Natural killer cell (primary cell): ENCODE data around the gene NRM. TPM values are rescaled to one million over a fixed set of nuclear protein-coding genes. Genes with fewer than 3 reads are reported as not detected.
"Not testable (repeated sequence)": the region's sequence is repeated elsewhere in the genome, so short reads cannot be mapped to it uniquely, and the experiment has no call there.

Experiments used
- ATAC-seq, 3 donors: fragments of 150-1000 bp in 2 of 3; fragments of 200-7000 bp in 1 of 3; cut with Tn5 transposase; 1 replicate in 1 of 3; 2 replicates in 2 of 3; pipeline ENCODE4 v1.10.0; 2021; ENCODE audit warnings: mild to moderate bottlenecking in 2 of 3, moderate library complexity in 2 of 3
- DNase-seq, 2 donors: peaks; one replicate each; pipeline versions ENCODE4 v3.0.0 to v3.0.0-alpha.2; 2013 to 2021; ENCODE audit warnings: mixed read lengths in 1 of 2
- H3K27ac ChIP-seq: one replicate; pipeline ENCODE4 v1.5.1; 2013; ENCODE audit warnings: mild to moderate bottlenecking, low read length
- H3K27me3 ChIP-seq: one replicate; pipeline ENCODE4 v1.6.1; 2013; ENCODE audit warnings: low read length; ENCODE audit not compliant: control insufficient read depth, insufficient read depth
- H3K36me3 ChIP-seq: one replicate; pipeline ENCODE4 v1.6.1; 2013; ENCODE audit warnings: low read length; ENCODE audit not compliant: control insufficient read depth, insufficient read depth
- H3K4me1 ChIP-seq: one replicate; pipeline ENCODE4 v1.6.1; 2013; ENCODE audit warnings: low read length; ENCODE audit not compliant: control insufficient read depth, insufficient read depth
- H3K4me3 ChIP-seq: one replicate; pipeline ENCODE4 v1.5.1; 2013; ENCODE audit warnings: low read length
- H3K9me3 ChIP-seq: one replicate; pipeline ENCODE4 v1.6.1; 2013; ENCODE audit warnings: low read length; ENCODE audit not compliant: control insufficient read depth, insufficient read depth
- H3K27ac Mint-ChIP-seq, 2 donors: one replicate each; pipeline ENCODE4 v1.8.0; 2022; ENCODE audit warnings: mild to moderate bottlenecking in 2 of 2, mixed read lengths in 2 of 2, moderate library complexity in 1 of 2
- H3K27me3 Mint-ChIP-seq, 2 donors: one replicate each; pipeline ENCODE4 v1.8.0; 2022; ENCODE audit warnings: low read depth in 2 of 2, mixed read lengths in 2 of 2
- H3K36me3 Mint-ChIP-seq: one replicate; pipeline ENCODE4 v1.8.0; 2022; ENCODE audit warnings: mixed read lengths
- H3K4me1 Mint-ChIP-seq, 2 donors: one replicate each; pipeline ENCODE4 v1.8.0; 2022; ENCODE audit warnings: mixed read lengths in 2 of 2
- H3K4me3 Mint-ChIP-seq: one replicate; pipeline ENCODE4 v1.8.0; 2022; ENCODE audit warnings: mild to moderate bottlenecking, moderate library complexity, mixed read lengths
- H3K9me3 Mint-ChIP-seq, 2 donors: one replicate each; pipeline ENCODE4 v1.8.0; 2022; ENCODE audit warnings: mixed read lengths in 2 of 2
- WGBS: methylation state at CpG from one replicate; pipeline ENCODE4 v1.1.7; 2013; ENCODE audit warnings: missing lambda C conversion rate; ENCODE audit not compliant: insufficient coverage; 5-methylcytosine and 5-hydroxymethylcytosine counted together
- intact Hi-C: fragments of 100-400 bp; cut with micrococcal nuclease; formaldehyde crosslinking; loops from one replicate; pipeline ENCODE4 v1.14.2; 2022
- total RNA-seq, 4 donors: library from RNA; stranded (reverse); fragments of 120-200 nt in 1 of 4; gene quantifications; one replicate each; pipeline versions ENCODE4 v1.2.3 to v1.2.4, GENCODE V29; 2013 to 2022
- TF ChIP-seq, protein P1 (sequence below): fragments of 200-600 bp; IDR thresholded peaks from one replicate; pipeline ENCODE4 v1.8.0; 2022; ENCODE audit warnings: antibody characterized with exemption

Gene NRM
- total RNA-seq, 3 donors from 2014 or later (not counting 1 experiment from before 2014, with no cell fraction given): 7.4 to 8.9 (median 8.7) TPM

DNA sequence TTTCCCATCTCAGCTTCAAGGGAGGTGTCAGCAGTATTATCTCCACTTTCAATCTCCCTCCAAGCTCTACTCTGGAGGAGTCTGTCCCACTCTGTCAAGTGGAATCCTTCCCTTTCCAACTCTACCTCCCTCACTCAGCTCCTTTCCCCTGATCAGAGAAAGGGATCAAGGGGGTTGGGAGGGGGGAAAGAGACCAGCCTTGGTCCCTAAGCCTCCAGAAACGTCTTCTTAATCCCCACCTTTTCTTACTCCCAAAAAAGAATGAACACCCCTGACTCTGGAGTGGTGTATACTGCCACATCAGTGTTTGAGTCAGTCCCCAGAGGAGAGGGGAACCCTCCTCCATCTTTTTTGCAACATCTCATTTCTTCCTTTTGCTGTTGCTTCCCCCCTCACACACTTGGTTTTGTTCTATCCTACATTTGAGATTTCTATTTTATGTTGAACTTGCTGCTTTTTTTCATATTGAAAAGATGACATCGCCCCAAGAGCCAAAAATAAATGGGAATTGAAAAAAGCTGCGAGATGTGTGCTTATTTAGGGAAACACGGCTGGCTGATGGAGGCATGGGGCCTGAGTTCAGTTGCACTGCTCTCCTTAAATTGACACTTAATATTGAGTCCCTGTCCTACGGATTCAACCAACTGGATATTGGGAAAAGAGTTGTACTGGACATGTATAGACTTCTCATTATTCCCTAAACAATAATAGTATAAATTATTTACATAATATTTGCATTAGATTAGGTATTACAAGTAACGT lies 34.3 kb upstream of the NRM start:
- Mint-ChIP-seq H3K27ac (peak overlapping the region; percentile 71 to 100), H3K27me3 (no peaks in the 10 kb centered on the region), H3K36me3 (peaks cover 14% of the 10 kb centered on the region), H3K9me3 (no peaks in the 10 kb centered on the region), H3K4me1 (peaks cover 41 to 50% of the 10 kb centered on the region in 2 donors), H3K4me3 (no peak overlapping the region)
- Histone ChIP-seq H3K4me3 (no peak overlapping the region), H3K4me1 (peaks cover 23% of the 10 kb centered on the region), H3K27ac (no peak overlapping the region), H3K36me3 (peaks cover 63% of the 10 kb centered on the region), H3K9me3 (no peaks in the 10 kb centered on the region), H3K27me3 (no peaks in the 10 kb centered on the region)
- TF ChIP-seq, protein P1, sequence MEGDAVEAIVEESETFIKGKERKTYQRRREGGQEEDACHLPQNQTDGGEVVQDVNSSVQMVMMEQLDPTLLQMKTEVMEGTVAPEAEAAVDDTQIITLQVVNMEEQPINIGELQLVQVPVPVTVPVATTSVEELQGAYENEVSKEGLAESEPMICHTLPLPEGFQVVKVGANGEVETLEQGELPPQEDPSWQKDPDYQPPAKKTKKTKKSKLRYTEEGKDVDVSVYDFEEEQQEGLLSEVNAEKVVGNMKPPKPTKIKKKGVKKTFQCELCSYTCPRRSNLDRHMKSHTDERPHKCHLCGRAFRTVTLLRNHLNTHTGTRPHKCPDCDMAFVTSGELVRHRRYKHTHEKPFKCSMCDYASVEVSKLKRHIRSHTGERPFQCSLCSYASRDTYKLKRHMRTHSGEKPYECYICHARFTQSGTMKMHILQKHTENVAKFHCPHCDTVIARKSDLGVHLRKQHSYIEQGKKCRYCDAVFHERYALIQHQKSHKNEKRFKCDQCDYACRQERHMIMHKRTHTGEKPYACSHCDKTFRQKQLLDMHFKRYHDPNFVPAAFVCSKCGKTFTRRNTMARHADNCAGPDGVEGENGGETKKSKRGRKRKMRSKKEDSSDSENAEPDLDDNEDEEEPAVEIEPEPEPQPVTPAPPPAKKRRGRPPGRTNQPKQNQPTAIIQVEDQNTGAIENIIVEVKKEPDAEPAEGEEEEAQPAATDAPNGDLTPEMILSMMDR: no peak
- DNase-seq (no peak), ATAC-seq (no peak)
- intact Hi-C loops: no loop called here
- WGBS: 61% methylated on average over 5 of the region's 6 CpGs

DNA sequence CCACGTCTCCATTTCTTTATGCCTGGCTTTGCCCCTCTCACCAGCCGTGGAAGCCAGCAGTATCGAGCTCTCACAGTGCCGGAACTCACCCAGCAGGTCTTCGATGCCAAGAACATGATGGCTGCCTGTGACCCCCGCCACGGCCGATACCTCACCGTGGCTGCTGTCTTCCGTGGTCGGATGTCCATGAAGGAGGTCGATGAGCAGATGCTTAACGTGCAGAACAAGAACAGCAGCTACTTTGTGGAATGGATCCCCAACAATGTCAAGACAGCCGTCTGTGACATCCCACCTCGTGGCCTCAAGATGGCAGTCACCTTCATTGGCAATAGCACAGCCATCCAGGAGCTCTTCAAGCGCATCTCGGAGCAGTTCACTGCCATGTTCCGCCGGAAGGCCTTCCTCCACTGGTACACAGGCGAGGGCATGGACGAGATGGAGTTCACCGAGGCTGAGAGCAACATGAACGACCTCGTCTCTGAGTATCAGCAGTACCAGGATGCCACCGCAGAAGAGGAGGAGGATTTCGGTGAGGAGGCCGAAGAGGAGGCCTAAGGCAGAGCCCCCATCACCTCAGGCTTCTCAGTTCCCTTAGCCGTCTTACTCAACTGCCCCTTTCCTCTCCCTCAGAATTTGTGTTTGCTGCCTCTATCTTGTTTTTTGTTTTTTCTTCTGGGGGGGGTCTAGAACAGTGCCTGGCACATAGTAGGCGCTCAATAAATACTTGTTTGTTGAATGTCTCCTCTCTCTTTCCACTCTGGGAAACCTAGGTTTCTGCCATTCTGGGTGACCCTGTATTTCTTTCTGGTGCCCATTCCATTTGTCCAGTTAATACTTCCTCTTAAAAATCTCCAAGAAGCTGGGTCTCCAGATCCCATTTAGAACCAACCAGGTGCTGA lies 33.3 kb upstream of the NRM start:
- not testable (repeated sequence) for H3K27ac ChIP-seq, H3K9me3 ChIP-seq, H3K27me3 ChIP-seq, DNase-seq, ATAC-seq, H3K9me3 Mint-ChIP-seq, H3K27me3 Mint-ChIP-seq, H3K4me3 ChIP-seq
- Histone ChIP-seq H3K36me3 (peaks cover 53% of the 10 kb centered on the region), H3K4me1 (peaks cover 30% of the 10 kb centered on the region)
- intact Hi-C loops: loop anchor here (2.0 kb wide), 1 partner anchor 241 kb away; no protein-coding TSS in a partner anchor
- H3K4me3 Mint-ChIP-seq: peak overlapping the region; percentile 60
- peak overlapping the region; percentile 71 to 100 for H3K27ac Mint-ChIP-seq
- peaks cover 14% of the 10 kb centered on the region for H3K36me3 Mint-ChIP-seq
- H3K4me1 Mint-ChIP-seq: peaks cover 50 to 57% of the 10 kb centered on the region in 2 donors
- WGBS: 83% methylated on average over 26 of the region's 29 CpGs

DNA sequence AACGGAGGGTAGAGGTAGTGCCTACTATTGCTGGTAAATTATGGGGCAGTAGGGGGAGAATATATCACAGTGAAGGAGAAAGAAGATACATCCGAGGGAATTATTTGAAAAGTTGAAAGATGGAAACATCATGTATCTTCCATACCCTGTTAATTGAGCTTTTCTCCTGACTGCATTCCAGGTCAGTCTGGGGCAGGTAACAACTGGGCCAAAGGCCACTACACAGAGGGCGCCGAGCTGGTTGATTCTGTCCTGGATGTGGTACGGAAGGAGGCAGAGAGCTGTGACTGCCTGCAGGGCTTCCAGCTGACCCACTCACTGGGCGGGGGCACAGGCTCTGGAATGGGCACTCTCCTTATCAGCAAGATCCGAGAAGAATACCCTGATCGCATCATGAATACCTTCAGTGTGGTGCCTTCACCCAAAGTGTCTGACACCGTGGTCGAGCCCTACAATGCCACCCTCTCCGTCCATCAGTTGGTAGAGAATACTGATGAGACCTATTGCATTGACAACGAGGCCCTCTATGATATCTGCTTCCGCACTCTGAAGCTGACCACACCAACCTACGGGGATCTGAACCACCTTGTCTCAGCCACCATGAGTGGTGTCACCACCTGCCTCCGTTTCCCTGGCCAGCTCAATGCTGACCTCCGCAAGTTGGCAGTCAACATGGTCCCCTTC lies 32.5 kb upstream of the NRM start:
- not testable (repeated sequence) for H3K4me3 ChIP-seq, H3K27ac ChIP-seq, DNase-seq, H3K27me3 ChIP-seq, ATAC-seq, H3K27me3 Mint-ChIP-seq, H3K9me3 ChIP-seq, H3K9me3 Mint-ChIP-seq
- peak overlapping the region; percentile 92 for H3K4me3 Mint-ChIP-seq
- H3K36me3 Mint-ChIP-seq: peaks cover 14% of the 10 kb centered on the region
- H3K27ac Mint-ChIP-seq: peak overlapping the region; percentile 96 to 100
- intact Hi-C loops: loop anchor here (2.0 kb wide), 1 partner anchor 240 kb away; no protein-coding TSS in a partner anchor
- Histone ChIP-seq H3K36me3 (peaks cover 53% of the 10 kb centered on the region), H3K4me1 (peaks cover 30% of the 10 kb centered on the region)
- WGBS: 80% methylated on average over 16 of the region's 16 CpGs
- peaks cover 50 to 57% of the 10 kb centered on the region in 2 donors for H3K4me1 Mint-ChIP-seq

DNA sequence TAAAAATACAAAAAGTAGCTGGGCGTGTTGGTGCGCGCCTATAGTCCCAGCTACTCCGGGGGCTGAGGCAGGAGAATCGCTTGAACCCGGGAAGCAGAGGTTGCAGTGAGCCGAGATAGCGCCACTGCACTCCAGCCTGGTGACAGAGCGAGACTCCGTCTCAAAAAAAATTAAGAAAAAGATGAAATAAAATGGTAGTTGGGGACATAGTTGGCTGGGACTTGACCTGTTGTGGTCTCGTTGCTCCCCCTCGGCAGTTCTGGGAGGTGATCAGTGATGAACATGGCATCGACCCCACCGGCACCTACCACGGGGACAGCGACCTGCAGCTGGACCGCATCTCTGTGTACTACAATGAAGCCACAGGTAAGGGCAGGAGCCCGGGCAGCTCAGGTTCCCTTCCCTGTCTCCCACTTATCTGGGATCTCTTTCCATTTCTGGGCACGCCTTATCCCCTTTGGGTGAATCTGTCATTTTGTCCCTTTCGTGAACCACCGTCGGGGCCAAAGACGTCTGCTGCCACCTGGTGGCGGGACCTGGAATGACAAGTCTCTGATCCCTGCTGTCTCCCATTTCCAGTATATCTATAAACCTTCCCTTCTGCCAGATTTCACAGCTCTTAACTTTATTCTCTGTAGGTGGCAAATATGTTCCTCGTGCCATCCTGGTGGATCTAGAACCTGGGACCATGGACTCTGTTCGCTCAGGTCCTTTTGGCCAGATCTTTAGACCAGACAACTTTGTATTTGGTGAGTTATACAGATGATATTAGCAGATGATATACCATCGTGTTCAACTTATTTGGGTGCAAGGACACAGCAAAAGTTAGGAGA lies 31.7 kb upstream of the NRM start:
- H3K36me3 Mint-ChIP-seq: peaks cover 14% of the 10 kb centered on the region
- peak overlapping the region; percentile 92 for H3K4me3 Mint-ChIP-seq
- TF ChIP-seq, protein P1: peak; percentile 95
- H3K9me3 Mint-ChIP-seq: no peaks in the 10 kb centered on the region
- peaks cover 53 to 56% of the 10 kb centered on the region in 2 donors for H3K4me1 Mint-ChIP-seq
- Histone ChIP-seq H3K9me3 (no peaks in the 10 kb centered on the region), H3K4me1 (peaks cover 35% of the 10 kb centered on the region), H3K36me3 (peaks cover 45% of the 10 kb centered on the region), H3K27ac (no peak overlapping the region), H3K27me3 (no peaks in the 10 kb centered on the region), H3K4me3 (peak overlapping the region; percentile 61)
- intact Hi-C loops: loop anchor here (1.0 to 2.0 kb wide), 2 partner anchors 43 to 240 kb away; no protein-coding TSS in a partner anchor
- WGBS: 14% methylated on average over 27 of the region's 27 CpGs
- DNase-seq: peak; percentile 88 to 93
- H3K27ac Mint-ChIP-seq: peak overlapping the region; percentile 96 to 100
- no peak for ATAC-seq
- no peaks in the 10 kb centered on the region for H3K27me3 Mint-ChIP-seq

DNA sequence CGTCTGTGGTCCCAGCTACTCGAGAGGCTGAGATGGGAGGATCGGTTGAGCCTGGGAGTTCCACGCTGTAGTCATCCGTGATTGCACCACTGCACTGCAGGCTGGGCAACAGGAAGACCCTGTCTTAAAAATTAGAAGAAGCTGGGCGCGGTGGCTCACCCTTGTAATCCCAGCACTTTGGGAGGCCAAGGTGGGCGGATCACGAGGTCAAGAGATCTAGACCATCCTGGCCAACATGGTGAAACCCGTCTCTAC lies 31.2 kb upstream of the NRM start:
- intact Hi-C loops: loop anchor here (1.0 to 2.0 kb wide), 2 partner anchors 43 to 239 kb away; no protein-coding TSS in a partner anchor
- peak overlapping the region; percentile 76 for H3K27ac ChIP-seq
- ATAC-seq, DNase-seq, H3K9me3 Mint-ChIP-seq, H3K27me3 Mint-ChIP-seq, H3K27me3 ChIP-seq, H3K9me3 ChIP-seq: not testable (repeated sequence)
- Mint-ChIP-seq H3K4me1 (peaks cover 59 to 61% of the 10 kb centered on the region in 2 donors), H3K4me3 (peak overlapping the region; percentile 92), H3K27ac (peak overlapping the region; percentile 96 to 100), H3K36me3 (peaks cover 14% of the 10 kb centered on the region)
- peak overlapping the region; percentile 61 for H3K4me3 ChIP-seq
- peaks cover 41% of the 10 kb centered on the region for H3K36me3 ChIP-seq
- WGBS: 10% methylated on average over 10 of the region's 10 CpGs
- peaks cover 35% of the 10 kb centered on the region for H3K4me1 ChIP-seq
